ENCODE results near the gene PPM1N.
"Not testable (repeated sequence)": the region's sequence is repeated elsewhere in the genome, so short reads cannot be mapped to it uniquely, and the experiment has no call there.

Gene PPM1N

GRCh38 chr19:45510352-45510751, 12.1 kb downstream of the PPM1N start:
- not testable (repeated sequence) for DNase-seq

- no peak for DNase-seq
Observed at GRCh38 chr19:45511074-45511473, 12.8 kb downstream of the PPM1N start.

- no peak for DNase-seq
Observed at GRCh38 chr19:45512881-45513483, 14.7 kb downstream of the PPM1N start.

GRCh38 chr19:45514376-45515051, 16.3 kb downstream of the PPM1N start:
- no peak for DNase-seq

GRCh38 chr19:45515081-45515624, 16.9 kb downstream of the PPM1N start:
- no peak for DNase-seq

- no peak for DNase-seq
Observed at GRCh38 chr19:45515807-45516401, 17.7 kb downstream of the PPM1N start.

GRCh38 chr19:45517238-45517637, 19.0 kb downstream of the PPM1N start:
- DNase-seq = no peak

GRCh38 chr19:45517641-45518468, 19.6 kb downstream of the PPM1N start:
- no peak for DNase-seq

GRCh38 chr19:45518469-45518826, 20.2 kb downstream of the PPM1N start:
- DNase-seq = no peak

- DNase-seq = no peak
Observed at GRCh38 chr19:45522010-45522941, 24.0 kb downstream of the PPM1N start.

GRCh38 chr19:45523642-45524256, 25.5 kb downstream of the PPM1N start:
- DNase-seq = peak; percentile 84

GRCh38 chr19:45524575-45525129, 26.4 kb downstream of the PPM1N start:
- DNase-seq = no peak

- no peak for DNase-seq
Observed at GRCh38 chr19:45526143-45526542, 27.9 kb downstream of the PPM1N start.

- no peak for DNase-seq
Observed at GRCh38 chr19:45526971-45527370, 28.7 kb downstream of the PPM1N start.

GRCh38 chr19:45527731-45528130, 29.5 kb downstream of the PPM1N start:
- DNase-seq = no peak

- DNase-seq = no peak
Observed at GRCh38 chr19:45528149-45528743, 30.0 kb downstream of the PPM1N start.

GRCh38 chr19:45528744-45529419, 30.6 kb downstream of the PPM1N start:
- DNase-seq = no peak

- no peak for DNase-seq
Observed at GRCh38 chr19:45529420-45529785, 31.2 kb downstream of the PPM1N start.

- DNase-seq = no peak
Observed at GRCh38 chr19:45531349-45531748, 33.1 kb downstream of the PPM1N start.

- DNase-seq = no peak
Observed at GRCh38 chr19:45539459-45539858, 41.2 kb downstream of the PPM1N start.

Measured in right forelimb (tissue), 1 donor.